ENCODE results near the gene WDR93. TPM values are rescaled to one million over a fixed set of nuclear protein-coding genes. Genes with fewer than 3 reads are reported as not detected.

Gene WDR93
- total and polyA plus RNA-seq, 4 donors, result 0.08 TPM; not detected in 2

DNA sequence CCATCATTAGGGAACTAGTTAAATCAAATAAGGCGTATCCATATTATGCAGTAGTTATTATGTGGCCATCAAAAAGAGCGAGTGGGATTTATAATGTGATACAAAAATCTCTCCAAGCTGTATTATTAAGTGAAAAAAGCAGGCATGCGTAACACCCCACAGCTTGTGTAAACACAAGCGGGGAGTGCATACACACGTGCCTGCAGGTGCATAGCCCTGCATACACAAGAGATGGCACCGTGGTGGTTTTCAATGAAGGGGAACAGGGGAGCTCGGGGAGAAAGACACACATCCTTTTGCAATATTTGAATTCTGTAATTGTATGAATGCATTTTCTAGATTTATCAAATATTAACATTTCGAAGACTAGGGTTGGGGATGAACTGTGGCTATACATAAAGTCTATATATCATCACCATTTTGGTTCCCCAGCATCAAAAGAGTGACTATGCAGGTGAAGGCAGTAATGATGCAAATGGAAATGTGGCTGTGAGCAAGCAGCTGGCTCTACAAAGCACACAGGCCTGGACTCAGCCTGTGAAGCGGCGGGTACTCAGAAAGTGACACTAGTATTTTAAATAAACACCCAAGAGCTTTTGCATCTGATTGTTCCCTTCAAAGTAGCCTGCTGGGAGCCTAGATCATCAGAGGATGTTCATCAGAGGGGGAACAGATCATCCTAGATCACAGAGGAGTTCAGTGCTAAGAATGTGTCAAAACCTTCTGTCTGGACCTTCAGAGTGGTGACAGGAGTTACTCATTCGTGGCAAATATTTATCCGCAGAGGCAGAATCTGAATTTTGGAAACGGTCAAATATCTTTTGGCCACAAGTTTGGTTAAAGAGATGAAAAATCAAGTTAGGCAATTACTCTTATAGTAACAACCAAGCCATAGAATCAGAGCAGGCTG is 25.9 kb upstream of the WDR93 start:
- Histone ChIP-seq H3K9ac (ENCODE audit: low read depth in 1 of 2, low read length in 2 of 2) (peak overlapping the region in 1 of 2 donors; percentile 51), H3K27ac (ENCODE audit: low read depth in 1 of 2, low read length in 2 of 2) (no peak overlapping the region), H3K9me3 (ENCODE audit: control insufficient read depth in 4 of 4, low read length in 3 of 4) (no peaks in the 10 kb centered on the region), H3K4me1 (ENCODE audit: control insufficient read depth in 4 of 4, insufficient read depth in 4 of 4, low read length in 3 of 4) (peaks cover 0 to 2% (median 0%) of the 10 kb centered on the region in 4 donors), H3K4me3 (ENCODE audit: low read depth in 1 of 3, low read length in 3 of 3) (no peak overlapping the region), H3K27me3 (ENCODE audit: control insufficient read depth in 4 of 4, insufficient read depth in 4 of 4, low read length in 3 of 4) (no peaks in the 10 kb centered on the region), H3K36me3 (ENCODE audit: control insufficient read depth in 4 of 4, insufficient read depth in 3 of 4, low read depth in 1 of 4, low read length in 3 of 4) (peaks cover 0 to 6% (median 1%) of the 10 kb centered on the region in 4 donors)
- DNase-seq (ENCODE audit: low spot score), result no peak
- WGBS, result 92% methylated on average over 13 of the region's 13 CpGs
- no peak for TF ChIP-seq RAD21 (IDR thresholded peaks at IDR 0.05)
- no peak for TF ChIP-seq HNF4A (conservative IDR thresholded peaks at IDR 0.05)
- no peak for TF ChIP-seq FOXA2 (IDR thresholded peaks at IDR 0.05)
- TF ChIP-seq RXRA (IDR thresholded peaks at IDR 0.05), result no peak
- no peak for TF ChIP-seq SP1 (IDR thresholded peaks at IDR 0.05)
- TF ChIP-seq JUND (IDR thresholded peaks at IDR 0.05), result no peak
- TF ChIP-seq ATF3 (IDR thresholded peaks at IDR 0.05), result no peak
- TF ChIP-seq MAX (IDR thresholded peaks at IDR 0.05), result no peak
- TF ChIP-seq REST (IDR thresholded peaks at IDR 0.05), result no peak
- TF ChIP-seq HNF4G (IDR thresholded peaks at IDR 0.05), result no peak
- TF ChIP-seq NR2F2 (IDR thresholded peaks at IDR 0.05), result no peak
- no peak for TF ChIP-seq TAF1 (conservative IDR thresholded peaks at IDR 0.05)
- no peak for TF ChIP-seq EGR1 (IDR thresholded peaks at IDR 0.05; ENCODE audit: low read depth in 2 of 2)
- no peak for TF ChIP-seq GABPA (IDR thresholded peaks at IDR 0.05 in 1 of 2, conservative IDR thresholded peaks at IDR 0.05 in 1 of 2)
- TF ChIP-seq, protein P1, sequence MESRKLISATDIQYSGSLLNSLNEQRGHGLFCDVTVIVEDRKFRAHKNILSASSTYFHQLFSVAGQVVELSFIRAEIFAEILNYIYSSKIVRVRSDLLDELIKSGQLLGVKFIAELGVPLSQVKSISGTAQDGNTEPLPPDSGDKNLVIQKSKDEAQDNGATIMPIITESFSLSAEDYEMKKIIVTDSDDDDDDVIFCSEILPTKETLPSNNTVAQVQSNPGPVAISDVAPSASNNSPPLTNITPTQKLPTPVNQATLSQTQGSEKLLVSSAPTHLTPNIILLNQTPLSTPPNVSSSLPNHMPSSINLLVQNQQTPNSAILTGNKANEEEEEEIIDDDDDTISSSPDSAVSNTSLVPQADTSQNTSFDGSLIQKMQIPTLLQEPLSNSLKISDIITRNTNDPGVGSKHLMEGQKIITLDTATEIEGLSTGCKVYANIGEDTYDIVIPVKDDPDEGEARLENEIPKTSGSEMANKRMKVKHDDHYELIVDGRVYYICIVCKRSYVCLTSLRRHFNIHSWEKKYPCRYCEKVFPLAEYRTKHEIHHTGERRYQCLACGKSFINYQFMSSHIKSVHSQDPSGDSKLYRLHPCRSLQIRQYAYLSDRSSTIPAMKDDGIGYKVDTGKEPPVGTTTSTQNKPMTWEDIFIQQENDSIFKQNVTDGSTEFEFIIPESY (IDR thresholded peaks at IDR 0.05), result no peak
- no peak for TF ChIP-seq FOXA1 (IDR thresholded peaks at IDR 0.05)
- TF ChIP-seq CTCF (IDR thresholded peaks at IDR 0.05; ENCODE audit: low read depth, low read length, missing input control), result no peak
- no peak for TF ChIP-seq YY1 (IDR thresholded peaks at IDR 0.05)
